SH-SY5Y (cell line): ENCODE data around the gene UGT1A7.

Source experiments
- GATA2 ChIP-seq: IDR thresholded peaks from 2 replicates; pipeline ENCODE4 v1.6.1; 2011; ENCODE audit warnings: mild to moderate bottlenecking, low read depth, low read length
- GATA3 ChIP-seq: IDR thresholded peaks from 2 replicates; pipeline ENCODE4 v1.6.1; 2011; ENCODE audit warnings: low read depth, mild to moderate bottlenecking, low read length, moderate library complexity

- no peak for TF ChIP-seq GATA2
- TF ChIP-seq GATA3, result no peak
Observed at GRCh38 chr2:233758849-233759248, 77.1 kb downstream of the UGT1A7 start.
